DMS53 (cell line): Measurements from ENCODE around the gene CYB5D1.
A peak's percentile ranks its signal among the peaks of the same experiment; 100 is the strongest.

Experiments used
- DNase-seq: peaks from one replicate; lab custom pipeline; 2025; lab: John Stamatoyannopoulos, UW

Gene CYB5D1

DNA sequence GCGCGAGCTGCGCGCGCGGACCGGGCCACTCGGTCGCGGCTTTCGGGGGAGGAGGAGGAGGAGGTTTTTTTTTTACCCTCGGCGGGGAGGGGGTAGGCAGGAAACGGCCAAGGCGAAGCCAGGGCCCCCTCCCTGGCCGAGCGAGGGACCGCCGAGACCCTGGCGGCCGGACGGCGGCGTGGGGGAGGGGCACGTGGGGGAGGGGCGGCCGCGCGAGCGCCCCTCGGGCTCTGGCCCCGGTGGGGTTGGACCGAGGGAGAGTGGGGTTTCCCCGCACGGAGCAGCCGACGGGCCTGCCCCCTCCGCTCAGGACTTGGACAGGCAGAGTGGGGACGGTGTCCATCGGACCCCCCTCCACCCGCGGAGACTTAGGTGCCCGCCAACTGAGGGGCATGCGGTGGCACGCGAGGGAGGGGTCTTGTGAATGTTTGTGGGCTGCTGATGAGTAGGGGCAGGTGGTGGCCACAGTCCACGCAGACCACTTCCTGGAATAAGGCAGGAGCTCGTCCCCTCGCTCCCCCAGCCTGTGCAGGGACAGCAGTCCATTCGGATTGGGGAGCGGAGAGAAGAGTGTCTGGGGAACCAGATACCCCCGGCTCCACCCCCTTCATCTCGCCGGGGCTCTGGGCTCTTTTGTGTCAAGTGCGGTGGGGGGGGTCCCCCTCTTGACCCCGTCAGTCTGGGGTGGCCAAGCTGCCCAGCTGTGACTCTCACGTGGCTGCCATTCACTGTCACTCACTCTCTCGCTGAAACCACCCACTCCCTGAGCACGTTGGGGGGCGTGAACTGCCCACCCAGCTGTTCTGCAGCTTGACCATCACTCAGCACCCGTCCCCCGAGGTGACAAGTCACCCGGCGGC is 27.8 kb downstream of the CYB5D1 start:
- DNase-seq = peak; percentile 84

DNA sequence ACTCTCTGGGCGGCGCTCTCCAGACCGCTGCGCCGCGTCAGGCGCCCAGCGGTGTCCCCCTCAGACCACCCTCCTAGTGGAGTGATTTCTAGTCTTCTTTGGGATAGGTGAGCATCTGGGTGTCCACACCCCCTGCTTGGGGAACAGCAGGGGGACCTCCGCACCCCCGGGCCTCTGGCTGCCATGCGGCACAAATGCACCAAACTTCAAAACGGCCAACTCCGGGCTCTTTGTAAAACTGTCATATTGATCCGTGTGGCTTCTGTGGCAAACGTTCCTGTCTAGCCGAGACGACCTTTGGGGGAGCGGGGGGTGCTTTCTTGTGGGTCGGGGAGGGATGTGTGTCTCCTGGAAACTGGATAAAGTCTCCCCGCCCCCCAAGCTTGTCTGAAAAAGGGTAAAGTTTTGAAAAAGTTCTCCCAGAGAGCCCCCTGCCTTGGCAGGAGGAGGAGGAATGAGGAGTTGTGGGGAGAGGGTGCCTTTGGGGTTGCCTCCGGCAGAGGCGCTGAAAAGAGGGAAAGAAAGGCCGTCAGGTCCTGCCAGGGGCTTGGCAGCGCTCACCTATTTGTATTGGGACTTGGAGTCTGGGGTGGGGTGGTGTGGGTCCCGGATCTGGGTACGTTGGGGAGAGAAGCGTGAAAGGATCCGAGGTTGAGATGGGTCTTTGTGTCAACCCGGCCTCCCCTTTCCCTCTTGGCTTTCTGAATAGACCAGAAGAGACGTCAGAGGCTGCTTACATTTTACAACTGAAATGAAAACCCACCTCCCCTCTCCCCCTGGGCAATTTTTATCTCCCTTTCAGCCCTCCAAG is 28.6 kb downstream of the CYB5D1 start:
- peak; percentile 78 for DNase-seq

DNA sequence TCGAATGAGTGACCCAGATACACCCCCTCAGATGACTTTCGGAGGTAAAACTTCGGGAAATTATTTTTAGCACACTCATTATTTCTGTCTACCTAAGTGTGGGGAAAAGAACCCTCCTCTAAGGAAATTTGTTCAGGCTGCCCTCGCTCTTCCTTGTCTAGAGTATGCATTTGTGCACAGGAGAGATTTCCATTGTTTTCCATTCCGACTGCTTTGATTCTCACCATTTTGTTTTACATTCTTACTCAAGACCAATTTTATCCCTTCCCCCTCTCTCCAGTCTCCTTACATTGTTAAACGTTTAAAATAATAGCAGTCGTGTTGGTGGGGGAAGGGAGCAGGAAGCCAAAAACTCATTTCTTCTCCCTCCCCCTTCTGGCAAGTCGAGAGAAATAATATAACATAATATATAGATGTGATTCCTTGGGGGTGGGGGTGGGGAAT is 29.3 kb downstream of the CYB5D1 start:
- peak; percentile 90 for DNase-seq

DNA sequence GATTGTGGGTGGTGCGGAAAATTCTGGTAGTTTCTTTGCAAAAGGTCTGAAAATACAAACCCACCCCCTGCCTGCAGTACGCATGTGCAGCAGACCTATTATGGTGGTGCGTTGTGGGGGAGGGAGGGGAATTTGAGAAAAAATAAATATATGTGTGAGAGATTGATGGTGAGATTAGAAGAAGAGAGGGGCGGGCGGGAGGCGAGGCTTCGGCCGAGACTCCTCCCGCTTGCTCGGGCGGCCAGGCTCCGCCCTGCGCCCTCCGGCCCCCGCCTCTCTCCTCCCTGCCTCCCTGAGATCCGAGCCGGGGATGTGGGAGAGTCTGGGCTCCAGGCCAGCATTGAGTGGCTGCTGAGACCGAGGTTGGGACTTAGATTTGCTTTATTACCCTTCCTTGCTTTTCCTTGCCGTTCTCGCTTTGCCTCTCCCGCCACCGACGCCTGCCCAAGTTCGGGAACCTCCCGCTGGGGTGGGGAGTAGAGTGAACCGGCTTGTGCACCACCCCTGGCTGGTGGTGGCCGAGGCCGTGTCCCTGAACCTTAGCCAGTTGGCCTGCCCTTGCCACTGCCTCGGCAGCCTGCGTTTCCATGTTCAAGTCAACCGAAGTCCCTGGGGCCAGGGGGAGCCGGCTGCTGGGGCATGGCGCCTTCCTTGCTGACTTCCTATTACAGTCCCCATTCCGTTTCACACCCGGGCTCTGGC is 29.8 kb downstream of the CYB5D1 start:
- peak; percentile 99 for DNase-seq

DNA sequence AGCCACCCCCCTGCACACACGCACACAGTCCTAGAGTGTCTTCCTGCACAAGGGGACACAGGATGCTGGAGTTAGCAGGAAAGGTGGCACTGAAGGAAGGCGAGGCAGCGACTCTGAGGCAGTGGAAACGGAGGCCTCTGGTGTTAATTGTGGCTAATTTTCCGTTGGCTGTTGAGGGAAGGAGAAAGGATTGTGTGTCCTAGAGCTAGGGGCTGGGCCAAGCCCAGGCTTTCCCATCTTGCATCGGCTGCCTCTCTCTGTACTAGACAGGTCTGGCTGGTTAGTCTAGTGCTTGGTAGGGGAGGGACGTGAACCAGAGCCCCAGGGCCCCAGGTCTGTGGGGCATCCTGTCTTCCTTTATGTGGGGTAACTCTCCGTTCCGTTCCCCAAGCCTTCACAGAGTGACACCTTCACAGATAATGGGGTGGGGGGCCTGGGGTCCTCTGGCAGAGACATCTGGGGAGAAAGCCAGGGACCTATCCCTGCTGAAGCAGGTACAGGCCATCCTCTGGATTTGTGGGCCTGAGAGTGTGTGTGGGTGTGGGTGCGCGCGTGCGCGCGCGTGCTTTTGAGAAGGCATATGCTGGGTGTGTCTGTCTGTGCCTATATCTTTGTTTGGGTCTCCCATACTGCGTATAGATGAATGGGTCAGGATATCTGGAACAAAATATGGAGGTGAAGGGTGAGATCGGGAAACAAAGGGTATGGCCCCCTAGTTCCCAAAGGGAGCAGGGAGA is 30.5 kb downstream of the CYB5D1 start, which contains the start of gene CHD3:
Gene CHD3 (plus strand): TSS at position 606 of the 737 bp plus-strand sequence. CDS start 212 bp downstream, outside the sequence.
- peak; percentile 94 for DNase-seq

DNA sequence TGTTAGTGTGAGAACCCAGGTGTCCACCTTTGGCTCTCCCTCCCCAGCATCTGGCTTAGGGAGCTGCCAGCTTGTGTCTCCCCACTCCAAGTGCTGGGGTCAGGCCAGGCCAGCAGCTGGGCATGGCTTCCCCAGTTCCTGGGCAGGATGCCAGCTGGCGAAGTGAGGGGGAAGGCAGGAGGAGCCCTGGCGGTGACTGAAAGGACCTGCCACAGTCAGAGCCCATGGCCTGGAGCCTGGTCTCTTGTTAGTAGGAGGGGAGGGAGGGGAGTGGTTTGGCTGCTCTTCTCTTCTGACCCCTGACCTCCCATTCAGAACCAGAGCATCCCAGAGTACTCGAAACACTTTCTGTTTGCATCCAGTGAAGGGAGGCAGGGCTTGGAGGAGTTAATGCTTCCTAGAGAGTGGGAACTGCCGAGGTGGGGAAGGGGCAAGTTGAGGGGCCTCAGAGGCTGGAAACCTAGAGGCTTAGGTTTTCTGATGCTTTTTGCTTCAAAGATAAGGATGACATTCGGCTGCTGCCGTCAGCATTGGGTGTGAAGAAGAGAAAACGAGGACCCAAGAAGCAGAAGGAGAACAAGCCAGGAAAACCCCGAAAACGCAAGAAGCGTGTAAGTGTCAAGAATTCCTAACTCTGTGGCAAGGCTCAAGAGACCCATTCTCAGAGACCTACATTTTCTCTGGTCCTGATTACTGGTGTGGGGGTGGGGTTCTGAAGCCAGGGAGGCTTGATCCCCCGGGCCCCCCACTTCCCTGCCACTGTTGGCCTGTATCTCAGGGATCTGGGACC is 31.6 kb downstream of the CYB5D1 start:
- peak; percentile 99 for DNase-seq

DNA sequence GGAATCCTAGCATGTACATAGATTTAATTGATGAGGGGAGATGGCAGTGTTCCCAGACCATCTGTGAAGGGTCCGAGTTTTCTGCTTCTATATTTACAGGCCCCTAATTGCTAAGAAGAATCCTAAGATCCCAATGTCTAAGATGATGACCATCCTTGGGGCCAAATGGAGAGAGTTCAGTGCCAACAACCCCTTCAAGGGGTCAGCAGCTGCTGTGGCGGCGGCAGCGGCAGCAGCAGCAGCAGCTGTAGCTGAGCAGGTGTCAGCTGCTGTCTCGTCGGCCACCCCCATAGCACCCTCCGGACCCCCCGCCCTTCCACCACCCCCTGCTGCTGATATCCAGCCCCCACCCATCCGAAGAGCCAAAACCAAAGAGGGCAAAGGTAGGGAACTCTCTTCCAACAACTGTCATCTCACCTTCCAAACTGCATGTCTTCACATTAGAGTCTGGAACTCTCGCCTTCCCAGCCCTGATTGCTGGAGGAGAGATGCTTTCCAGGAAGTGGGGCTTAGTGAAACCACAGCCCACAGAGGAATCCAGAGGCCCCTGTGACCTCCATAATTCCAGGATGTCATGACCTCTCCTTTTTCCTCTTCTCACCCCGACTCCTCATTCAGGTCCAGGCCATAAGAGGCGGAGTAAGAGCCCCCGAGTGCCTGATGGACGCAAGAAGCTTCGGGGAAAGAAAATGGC is 35.5 kb downstream of the CYB5D1 start:
- no peak for DNase-seq

DNA sequence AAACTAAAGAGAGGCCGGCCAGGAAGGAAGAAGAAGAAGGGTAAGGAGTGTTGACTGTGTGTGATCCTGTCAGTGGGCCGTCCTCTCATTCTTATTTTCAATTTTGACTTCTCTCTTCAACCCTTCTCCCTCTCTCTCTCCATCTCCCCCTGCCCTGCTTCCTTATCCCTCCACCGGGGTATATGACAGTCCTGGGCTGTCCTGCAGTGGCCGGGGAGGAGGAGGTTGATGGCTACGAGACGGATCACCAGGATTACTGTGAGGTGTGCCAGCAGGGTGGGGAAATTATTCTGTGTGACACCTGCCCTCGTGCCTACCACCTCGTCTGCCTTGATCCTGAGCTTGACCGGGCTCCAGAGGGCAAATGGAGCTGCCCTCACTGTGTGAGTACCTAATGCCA is 36.4 kb downstream of the CYB5D1 start:
- DNase-seq = no peak

DNA sequence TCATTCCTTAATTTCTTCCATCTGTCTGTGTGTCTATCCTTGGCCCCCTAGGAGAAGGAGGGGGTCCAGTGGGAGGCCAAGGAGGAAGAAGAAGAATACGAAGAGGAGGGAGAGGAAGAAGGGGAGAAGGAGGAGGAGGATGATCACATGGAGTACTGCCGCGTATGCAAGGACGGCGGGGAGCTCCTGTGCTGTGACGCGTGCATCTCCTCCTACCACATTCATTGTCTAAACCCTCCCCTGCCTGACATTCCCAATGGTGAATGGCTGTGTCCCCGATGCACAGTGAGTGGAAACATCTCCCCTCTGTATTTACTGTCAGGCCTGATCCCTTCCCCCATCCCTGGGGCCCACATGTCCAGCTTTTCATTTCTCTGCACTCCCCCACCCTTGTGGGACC is 37.1 kb downstream of the CYB5D1 start:
- no peak for DNase-seq

DNA sequence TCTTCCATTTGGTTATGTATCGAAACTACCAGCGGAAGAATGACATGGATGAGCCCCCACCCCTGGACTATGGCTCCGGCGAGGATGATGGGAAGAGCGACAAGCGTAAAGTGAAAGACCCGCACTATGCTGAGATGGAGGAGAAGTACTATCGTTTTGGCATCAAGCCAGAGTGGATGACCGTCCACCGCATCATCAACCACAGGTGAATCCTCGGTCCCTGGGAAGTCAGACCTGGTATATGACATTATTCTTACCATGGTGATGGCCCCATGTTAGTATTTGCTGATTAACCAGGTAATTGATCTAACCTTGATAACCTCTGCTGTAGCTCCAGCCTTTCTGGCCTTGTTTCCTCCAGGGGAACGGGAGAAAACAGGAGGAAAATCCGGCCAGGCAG is 39.3 kb downstream of the CYB5D1 start:
- no peak for DNase-seq

DNA sequence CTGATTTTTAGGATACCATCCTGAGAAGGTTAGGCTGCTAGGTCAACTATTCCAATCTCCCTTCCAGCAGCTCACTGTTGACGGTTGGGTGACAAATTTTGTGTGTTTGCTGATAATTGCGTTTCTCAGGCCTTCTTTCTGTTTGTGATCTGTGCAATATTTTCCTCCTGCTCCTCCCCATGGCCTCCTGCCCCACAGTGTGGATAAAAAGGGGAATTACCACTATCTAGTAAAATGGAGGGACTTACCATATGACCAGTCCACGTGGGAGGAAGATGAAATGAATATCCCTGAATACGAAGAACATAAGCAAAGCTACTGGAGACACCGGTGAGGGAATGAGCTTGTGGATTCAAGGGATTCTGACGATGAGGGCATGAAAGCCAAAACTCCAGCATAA is 40.0 kb downstream of the CYB5D1 start:
- peak; percentile 74 for DNase-seq

DNA sequence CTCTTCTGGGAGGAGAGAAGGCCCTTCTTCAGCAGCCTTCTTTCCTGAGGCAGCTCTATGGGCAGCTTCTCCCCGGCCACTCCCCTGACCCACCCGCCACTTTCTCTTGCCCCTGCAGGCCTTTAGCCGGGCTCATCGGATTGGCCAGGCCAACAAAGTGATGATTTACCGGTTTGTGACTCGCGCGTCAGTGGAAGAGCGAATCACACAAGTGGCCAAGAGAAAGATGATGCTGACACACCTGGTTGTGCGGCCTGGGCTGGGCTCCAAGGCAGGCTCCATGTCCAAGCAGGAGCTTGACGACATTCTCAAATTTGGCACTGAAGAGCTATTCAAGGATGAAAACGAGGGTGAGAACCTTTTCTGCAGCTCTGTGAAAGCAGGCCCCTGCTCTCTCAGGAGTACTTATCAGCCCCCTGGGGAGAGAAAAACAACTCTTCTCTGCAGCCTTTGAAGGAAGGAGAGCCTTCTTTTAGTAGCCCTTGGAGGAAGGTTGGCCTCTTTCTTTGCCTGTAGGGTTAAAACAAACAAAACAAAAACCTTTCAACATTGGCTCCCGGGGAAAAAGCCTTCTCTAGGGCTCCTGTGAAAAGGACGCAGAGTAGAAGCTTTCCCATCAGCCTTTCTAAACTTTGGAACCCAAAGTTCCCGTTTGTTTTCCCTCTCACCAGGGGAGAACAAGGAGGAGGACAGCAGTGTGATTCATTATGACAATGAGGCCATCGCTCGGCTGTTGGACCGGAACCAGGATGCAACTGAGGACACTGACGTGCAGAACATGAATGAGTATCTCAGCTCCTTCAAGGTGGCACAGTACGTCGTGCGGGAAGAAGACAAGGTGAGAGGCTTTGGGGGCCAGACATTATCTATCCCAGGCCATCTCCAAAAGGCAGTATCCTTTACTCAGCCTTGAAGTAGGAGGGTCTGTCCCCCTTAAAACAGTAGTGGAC is 45.6 kb downstream of the CYB5D1 start:
- DNase-seq = no peak

DNA sequence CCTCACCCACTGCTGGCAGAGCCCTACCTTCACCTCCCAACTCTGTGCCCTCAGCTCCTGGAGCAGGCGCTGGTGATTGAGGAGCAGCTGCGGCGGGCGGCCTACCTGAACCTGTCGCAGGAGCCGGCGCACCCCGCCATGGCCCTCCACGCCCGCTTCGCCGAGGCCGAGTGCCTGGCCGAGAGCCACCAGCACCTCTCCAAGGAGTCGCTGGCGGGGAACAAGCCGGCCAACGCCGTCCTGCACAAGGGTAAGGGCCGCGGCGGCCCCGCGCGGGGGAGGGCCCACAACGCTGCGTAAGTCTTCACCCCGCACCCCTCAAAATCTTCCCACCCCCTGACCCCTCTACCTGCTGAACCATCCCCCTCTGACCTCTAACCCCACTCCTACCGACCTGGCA is 51.3 kb downstream of the CYB5D1 start:
- no peak for DNase-seq

DNA sequence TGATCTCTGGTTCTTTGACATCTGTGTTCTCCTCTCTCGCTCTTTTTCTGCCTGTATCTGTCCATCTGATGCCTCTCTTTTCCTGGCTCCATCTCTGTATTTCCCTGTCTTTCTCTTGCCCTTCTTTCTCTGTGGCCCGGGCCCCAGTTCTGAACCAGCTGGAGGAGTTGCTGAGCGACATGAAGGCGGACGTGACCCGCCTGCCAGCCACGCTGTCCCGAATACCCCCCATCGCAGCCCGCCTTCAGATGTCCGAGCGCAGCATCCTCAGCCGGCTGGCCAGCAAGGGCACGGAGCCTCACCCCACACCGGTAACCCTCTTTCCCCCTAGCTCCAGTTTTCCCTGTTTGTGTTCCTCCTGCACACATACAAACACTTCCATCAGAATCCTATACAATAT is 52.5 kb downstream of the CYB5D1 start:
- no peak for DNase-seq

DNA sequence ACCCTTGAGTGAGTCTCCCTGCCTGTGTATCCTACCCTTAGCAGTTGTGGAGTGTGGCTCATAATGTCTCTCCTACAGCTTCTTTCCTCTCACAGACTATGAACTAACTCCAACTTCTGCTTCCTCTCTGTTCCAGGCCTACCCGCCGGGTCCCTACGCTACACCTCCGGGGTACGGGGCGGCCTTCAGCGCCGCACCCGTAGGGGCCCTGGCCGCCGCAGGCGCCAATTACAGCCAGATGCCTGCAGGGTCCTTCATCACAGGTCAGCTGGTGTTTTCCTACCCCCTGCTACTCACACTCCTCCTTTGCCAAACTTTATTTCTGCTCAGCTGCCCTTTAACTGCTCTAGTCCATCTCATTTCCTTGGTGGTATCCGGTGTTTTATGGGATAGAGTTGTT is 52.9 kb downstream of the CYB5D1 start:
- DNase-seq = no peak

DNA sequence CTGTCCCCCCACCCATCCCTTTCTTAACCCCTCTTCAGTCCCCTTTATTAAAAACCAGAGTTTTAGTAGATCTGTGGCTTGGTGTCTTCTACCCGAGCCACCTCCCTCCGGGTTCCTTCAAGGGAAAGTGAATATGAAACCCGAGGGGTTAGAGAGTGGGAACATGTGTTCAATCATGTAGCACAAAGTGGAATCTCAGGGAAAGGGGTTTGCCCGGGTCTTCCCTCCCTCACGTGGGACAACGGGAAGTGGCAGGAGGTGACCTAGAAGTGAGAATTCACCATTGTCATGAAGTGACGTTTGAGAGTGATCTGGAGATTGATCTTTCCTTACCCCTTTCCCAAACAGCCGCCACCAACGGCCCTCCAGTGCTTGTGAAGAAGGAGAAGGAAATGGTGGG is 53.3 kb downstream of the CYB5D1 start:
- DNase-seq = no peak
